MG63 (cell line): ENCODE data around the gene OTUD1. TPM values are rescaled to one million over a fixed set of nuclear protein-coding genes. Genes with fewer than 3 reads are reported as not detected.
"Not testable (repeated sequence)": the region's sequence is repeated elsewhere in the genome, so short reads cannot be mapped to it uniquely, and the experiment has no call there.

ENCODE experiments used
- DNase-seq: peaks from one replicate; pipeline ENCODE4 v3.0.0-alpha.2; 2020
- H3K27me3 ChIP-seq: fragments of 250-450 bp; sonication (Bioruptor Pico); 2 replicates; pipeline ENCODE4 v1.5.1; 2020; ENCODE audit warnings: mild to moderate bottlenecking, moderate library complexity
- H3K36me3 ChIP-seq: fragments of 250-450 bp; sonication (Bioruptor Pico); 2 replicates; pipeline ENCODE4 v1.5.1; 2020; ENCODE audit warnings: mild to moderate bottlenecking, moderate library complexity
- H3K4me3 ChIP-seq: fragments of 250-450 bp; sonication (Bioruptor Pico); 2 replicates; pipeline ENCODE4 v1.5.1; 2020; ENCODE audit warnings: mild to moderate bottlenecking, moderate library complexity
- H3K9me3 ChIP-seq: fragments of 250-450 bp; sonication (Bioruptor Pico); 2 replicates; pipeline ENCODE4 v1.5.1; 2020; ENCODE audit warnings: mild to moderate bottlenecking, moderate library complexity
- total RNA-seq: library from RNA; depleted of rRNA; stranded (reverse); fragments of >200 nt; shearing (Covaris generic); gene quantifications from 2 replicates; pipeline ENCODE4 v1.2.3, GENCODE V29; 2014; ENCODE audit warnings: low replicate concordance; rRNA removed

OTUD1 gene, protein sequence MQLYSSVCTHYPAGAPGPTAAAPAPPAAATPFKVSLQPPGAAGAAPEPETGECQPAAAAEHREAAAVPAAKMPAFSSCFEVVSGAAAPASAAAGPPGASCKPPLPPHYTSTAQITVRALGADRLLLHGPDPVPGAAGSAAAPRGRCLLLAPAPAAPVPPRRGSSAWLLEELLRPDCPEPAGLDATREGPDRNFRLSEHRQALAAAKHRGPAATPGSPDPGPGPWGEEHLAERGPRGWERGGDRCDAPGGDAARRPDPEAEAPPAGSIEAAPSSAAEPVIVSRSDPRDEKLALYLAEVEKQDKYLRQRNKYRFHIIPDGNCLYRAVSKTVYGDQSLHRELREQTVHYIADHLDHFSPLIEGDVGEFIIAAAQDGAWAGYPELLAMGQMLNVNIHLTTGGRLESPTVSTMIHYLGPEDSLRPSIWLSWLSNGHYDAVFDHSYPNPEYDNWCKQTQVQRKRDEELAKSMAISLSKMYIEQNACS
- total RNA-seq = 3.5 and 3.8 TPM in 2 replicates

DNA sequence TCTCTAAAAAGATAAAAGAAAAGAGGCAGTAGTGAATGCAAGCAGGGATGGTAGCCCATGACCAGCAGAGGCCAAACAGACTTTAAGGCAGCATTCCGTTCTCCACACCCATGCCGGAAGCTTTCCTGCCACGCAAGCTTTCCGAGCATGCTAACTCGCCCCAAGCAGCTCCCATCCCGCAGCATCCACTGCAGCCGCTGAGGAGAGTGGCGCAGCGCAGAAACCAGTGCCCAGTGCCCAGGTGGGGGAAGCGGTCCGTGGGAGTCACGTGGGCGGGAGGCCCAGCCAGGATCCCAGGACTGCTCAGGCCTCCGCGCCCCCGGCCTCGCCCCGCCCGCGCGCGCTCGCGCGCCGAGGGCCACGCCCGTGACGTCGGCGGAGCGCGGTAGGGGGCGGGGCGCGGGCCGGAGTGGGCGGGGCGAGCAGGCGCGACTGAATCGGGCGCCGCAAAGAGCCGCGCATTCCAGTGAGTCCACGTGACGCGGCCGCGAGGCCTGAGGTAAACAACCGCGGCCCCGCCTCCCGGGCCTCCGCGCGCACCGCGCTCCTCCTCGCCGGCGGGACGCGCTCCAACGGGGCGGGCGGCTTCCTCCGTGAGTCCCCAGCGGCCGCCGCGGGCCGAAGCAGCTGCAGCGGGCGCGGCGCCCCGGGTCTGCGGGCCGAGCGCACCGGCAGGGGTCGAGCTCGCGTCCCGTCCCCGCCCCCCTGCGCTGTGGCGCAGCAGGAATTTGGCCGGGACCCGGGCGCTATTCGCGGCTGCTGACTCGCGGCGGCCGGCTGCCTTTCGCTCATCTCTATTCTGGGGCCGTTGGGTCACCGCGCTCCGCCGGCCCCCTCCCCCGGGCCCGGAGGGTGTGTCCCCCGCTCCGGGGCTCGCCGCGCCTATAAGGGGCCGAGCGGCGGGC is at the start of gene OTUD1:
TSS of gene OTUD1 (plus strand) at position 529 of the 905 bp plus-strand sequence. CDS start 383 bp downstream, outside the sequence.
- Histone ChIP-seq H3K36me3 (no peaks in the 10 kb centered on the region), H3K27me3 (no peaks in the 10 kb centered on the region), H3K9me3 (no peaks in the 10 kb centered on the region), H3K4me3 (peak within 1 kb of the TSS; percentile 67)
- peak; percentile 90 for DNase-seq

- not testable (repeated sequence) for H3K9me3 ChIP-seq, DNase-seq, H3K4me3 ChIP-seq, H3K36me3 ChIP-seq, H3K27me3 ChIP-seq
Measured at GRCh38 chr10:23390408-23390807, 48.5 kb upstream of the OTUD1 start.

DNA sequence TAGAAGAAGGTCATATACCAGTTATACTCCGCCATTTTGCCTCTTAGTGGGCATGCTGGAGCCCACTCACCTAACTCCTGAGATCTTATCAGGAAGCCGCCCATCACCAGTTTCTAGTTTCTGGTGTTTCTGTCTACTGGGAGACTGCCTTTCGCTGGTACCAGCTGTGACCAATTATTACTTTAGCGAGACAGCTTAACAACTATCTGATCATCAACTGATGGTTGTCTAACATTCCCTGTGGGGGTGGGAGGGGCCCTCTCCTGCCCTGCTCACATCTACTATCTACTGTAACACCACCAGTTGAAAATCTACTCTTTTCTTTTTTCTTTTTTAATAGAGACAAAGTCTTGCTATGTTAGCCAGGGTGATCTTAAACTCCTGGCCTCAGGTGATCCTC is 48.1 kb upstream of the OTUD1 start:
- no peaks in the 10 kb centered on the region for H3K36me3 ChIP-seq
- H3K9me3 ChIP-seq = no peaks in the 10 kb centered on the region
- no peak for DNase-seq
- no peaks in the 10 kb centered on the region for H3K27me3 ChIP-seq
- H3K4me3 ChIP-seq = no peak overlapping the region

DNA sequence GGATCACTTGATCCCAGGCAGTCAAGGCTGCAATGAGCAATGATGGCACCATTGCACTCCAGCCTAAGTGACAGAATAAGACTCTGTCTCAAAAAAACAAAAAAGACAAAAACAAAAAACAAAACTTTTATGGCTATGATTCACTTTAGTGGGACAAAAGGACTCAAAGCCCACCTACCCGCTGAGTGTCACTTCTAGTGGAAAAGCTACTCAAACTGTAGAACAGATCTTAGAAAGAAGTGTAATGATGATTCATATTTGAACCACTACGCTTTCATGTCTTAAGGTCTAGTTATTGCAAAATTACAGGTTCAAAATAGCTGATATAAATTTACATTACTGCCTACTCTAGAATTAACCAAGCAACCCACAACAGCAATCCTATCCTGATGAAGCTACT is 47.1 kb upstream of the OTUD1 start:
- DNase-seq = no peak
- Histone ChIP-seq H3K4me3 (no peak overlapping the region), H3K36me3 (no peaks in the 10 kb centered on the region), H3K27me3 (no peaks in the 10 kb centered on the region), H3K9me3 (no peaks in the 10 kb centered on the region)

GRCh38 chr10:23395017-23395416 is 43.9 kb upstream of the OTUD1 start:
- Histone ChIP-seq H3K9me3 (no peaks in the 10 kb centered on the region), H3K36me3 (no peaks in the 10 kb centered on the region), H3K4me3 (no peak overlapping the region), H3K27me3 (no peaks in the 10 kb centered on the region)
- no peak for DNase-seq

DNA sequence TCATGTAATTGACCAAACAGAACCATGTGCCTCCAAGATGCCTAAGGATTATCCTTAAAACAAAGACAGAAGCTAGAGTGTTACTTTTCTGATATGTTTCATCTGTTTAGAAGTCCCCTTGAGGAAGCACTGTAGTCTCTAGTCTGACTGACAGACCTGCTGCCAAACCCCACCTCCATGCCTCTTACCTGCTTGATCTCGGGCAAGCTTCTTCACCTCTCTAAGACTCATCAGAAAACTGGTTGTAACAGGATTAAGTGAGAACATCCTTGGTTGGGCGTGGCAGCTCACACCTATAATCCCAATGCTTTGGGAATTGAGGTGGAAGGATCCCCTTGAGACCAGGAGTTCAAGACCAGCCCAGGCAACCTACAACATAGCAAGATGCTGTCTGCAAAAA is 42.2 kb upstream of the OTUD1 start:
- H3K9me3 ChIP-seq = no peaks in the 10 kb centered on the region
- no peak overlapping the region for H3K4me3 ChIP-seq
- no peaks in the 10 kb centered on the region for H3K27me3 ChIP-seq
- H3K36me3 ChIP-seq = no peaks in the 10 kb centered on the region
- DNase-seq = no peak

- no peak for DNase-seq
- no peaks in the 10 kb centered on the region for H3K9me3 ChIP-seq
- no peaks in the 10 kb centered on the region for H3K27me3 ChIP-seq
- H3K36me3 ChIP-seq = no peaks in the 10 kb centered on the region
- H3K4me3 ChIP-seq = no peak overlapping the region
Measured at GRCh38 chr10:23399701-23400144, 39.2 kb upstream of the OTUD1 start.

DNA sequence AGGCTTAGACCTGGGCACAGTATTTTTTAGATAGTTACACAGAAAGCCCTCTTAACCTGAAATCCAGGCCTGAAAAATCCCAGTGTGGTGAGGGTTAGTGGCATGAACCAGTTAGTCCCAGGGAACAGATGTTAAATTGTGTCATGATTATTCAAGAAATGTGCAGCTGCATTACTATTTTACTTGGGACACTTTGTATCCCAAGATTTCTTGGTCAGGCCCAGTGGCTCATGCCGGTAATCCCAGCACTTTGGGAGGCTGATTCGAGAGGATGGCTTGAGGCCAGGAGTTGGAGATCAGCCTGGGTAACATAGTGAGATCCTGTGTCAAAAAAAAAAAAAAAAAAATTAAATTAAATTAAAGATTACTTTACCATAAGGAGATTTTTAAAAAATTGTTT is 36.0 kb upstream of the OTUD1 start:
- Histone ChIP-seq H3K9me3 (no peaks in the 10 kb centered on the region), H3K27me3 (no peaks in the 10 kb centered on the region), H3K36me3 (no peaks in the 10 kb centered on the region), H3K4me3 (no peak overlapping the region)
- no peak for DNase-seq

GRCh38 chr10:23403278-23403677 is 35.6 kb upstream of the OTUD1 start:
- Histone ChIP-seq H3K36me3 (no peaks in the 10 kb centered on the region), H3K9me3 (no peaks in the 10 kb centered on the region), H3K27me3 (no peaks in the 10 kb centered on the region), H3K4me3 (no peak overlapping the region)
- DNase-seq = no peak

GRCh38 chr10:23403719-23404118 is 35.2 kb upstream of the OTUD1 start:
- Histone ChIP-seq H3K4me3 (no peak overlapping the region), H3K9me3 (no peaks in the 10 kb centered on the region), H3K36me3 (no peaks in the 10 kb centered on the region), H3K27me3 (no peaks in the 10 kb centered on the region)
- DNase-seq = no peak

DNA sequence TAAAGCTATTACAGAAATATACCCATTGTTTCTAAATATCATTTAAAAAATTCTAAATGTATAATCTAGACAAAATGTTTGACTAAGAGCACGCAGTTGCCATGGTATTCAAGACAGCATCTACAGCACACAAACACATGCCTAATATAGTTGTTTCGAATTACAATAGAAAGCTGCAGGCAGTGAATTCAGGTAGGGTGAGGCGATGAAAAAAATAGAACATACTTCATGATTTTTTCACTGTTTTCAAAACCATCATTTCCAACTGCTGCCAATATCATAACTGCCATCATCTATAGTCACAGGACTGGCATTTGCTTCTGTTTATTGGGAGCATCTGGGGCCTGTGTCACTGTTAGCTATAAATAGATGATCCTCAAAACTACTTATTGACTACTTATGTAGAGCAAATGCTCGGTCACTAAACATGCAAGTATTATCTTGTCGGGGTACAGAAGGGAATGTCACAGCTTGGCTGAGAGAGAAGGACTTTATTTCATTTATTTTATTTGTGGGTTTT is 34.4 kb upstream of the OTUD1 start:
- H3K4me3 ChIP-seq = no peak overlapping the region
- no peaks in the 10 kb centered on the region for H3K27me3 ChIP-seq
- no peak for DNase-seq
- no peaks in the 10 kb centered on the region for H3K36me3 ChIP-seq
- H3K9me3 ChIP-seq = no peaks in the 10 kb centered on the region

GRCh38 chr10:23405540-23405939 is 33.3 kb upstream of the OTUD1 start:
- DNase-seq = no peak
- no peak overlapping the region for H3K4me3 ChIP-seq
- no peaks in the 10 kb centered on the region for H3K27me3 ChIP-seq
- H3K9me3 ChIP-seq = no peaks in the 10 kb centered on the region
- H3K36me3 ChIP-seq = no peaks in the 10 kb centered on the region

DNA sequence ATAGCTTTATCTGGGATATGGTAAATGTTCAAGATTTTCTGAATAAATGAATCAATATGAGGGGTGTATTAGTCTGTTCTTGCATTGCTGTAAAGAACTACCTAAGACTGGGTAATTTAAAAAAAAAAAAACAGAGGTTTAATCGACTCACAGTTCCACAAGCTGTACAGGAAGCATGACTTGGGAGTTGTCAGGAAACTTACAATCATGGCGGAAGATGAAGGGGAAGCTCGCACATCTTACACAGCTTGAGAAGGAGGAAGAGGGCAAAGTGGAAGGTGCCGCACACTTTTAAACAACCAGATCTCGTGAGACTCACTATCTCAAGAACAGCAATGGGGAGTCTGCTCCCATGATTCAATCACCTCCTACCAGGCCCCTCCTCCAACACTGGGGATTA is 32.5 kb upstream of the OTUD1 start:
- no peak for DNase-seq
- Histone ChIP-seq H3K4me3 (no peak overlapping the region), H3K27me3 (no peaks in the 10 kb centered on the region), H3K9me3 (no peaks in the 10 kb centered on the region), H3K36me3 (no peaks in the 10 kb centered on the region)

- Histone ChIP-seq H3K27me3 (no peaks in the 10 kb centered on the region), H3K4me3 (no peak overlapping the region), H3K36me3 (no peaks in the 10 kb centered on the region), H3K9me3 (no peaks in the 10 kb centered on the region)
- DNase-seq = no peak
Measured at GRCh38 chr10:23408330-23408976, 30.4 kb upstream of the OTUD1 start.

DNA sequence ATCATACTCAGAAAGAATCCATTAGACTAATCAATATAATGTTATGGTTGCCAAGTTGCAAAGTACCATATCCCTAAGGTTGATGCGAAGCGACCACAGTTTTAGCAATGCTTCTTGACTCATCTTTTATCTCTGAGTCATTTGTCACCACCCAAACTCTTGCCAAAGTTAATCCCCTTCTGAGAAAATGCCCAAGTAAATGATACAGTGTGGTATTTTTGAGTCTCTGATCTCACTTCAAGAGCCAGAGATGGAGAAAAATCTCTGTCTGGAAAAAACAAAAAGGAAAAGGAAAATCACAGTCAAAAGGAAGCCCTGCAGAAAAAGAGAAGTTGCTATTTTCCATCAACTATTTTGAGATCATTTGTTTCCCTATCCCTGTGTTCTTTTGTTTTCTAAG is 26.7 kb upstream of the OTUD1 start:
- no peak overlapping the region for H3K4me3 ChIP-seq
- no peaks in the 10 kb centered on the region for H3K27me3 ChIP-seq
- DNase-seq = no peak
- no peaks in the 10 kb centered on the region for H3K9me3 ChIP-seq
- H3K36me3 ChIP-seq = no peaks in the 10 kb centered on the region

GRCh38 chr10:23413629-23414089 is 25.2 kb upstream of the OTUD1 start:
- Histone ChIP-seq H3K27me3 (no peaks in the 10 kb centered on the region), H3K36me3 (no peaks in the 10 kb centered on the region), H3K4me3 (no peak overlapping the region), H3K9me3 (no peaks in the 10 kb centered on the region)
- DNase-seq = no peak

DNA sequence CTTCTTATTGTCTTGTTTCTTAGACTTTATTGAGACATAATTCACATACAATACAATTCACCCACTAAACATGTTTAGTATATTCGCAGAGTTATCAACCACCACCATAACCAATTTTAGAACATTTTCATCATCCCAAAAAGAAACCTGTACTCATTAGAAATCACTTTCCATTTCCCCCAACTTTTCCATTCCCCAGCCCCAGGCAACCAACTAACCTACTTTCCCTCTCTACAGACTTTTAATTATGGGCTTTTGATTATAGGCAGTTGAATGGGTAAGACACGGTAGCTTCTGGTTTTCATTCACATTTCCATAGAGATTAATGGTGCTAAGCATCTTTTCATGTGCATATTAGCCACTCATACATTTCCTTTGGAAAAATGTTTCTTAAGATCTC is 24.2 kb upstream of the OTUD1 start:
- no peak overlapping the region for H3K4me3 ChIP-seq
- no peak for DNase-seq
- no peaks in the 10 kb centered on the region for H3K36me3 ChIP-seq
- no peaks in the 10 kb centered on the region for H3K27me3 ChIP-seq
- H3K9me3 ChIP-seq = no peaks in the 10 kb centered on the region
